ENCODE results near the gene GYS2. TPM values are rescaled to one million over a fixed set of nuclear protein-coding genes. Genes with fewer than 3 reads are reported as not detected.

GYS2 gene
- total and polyA plus RNA-seq, 2 donors from 2014 or later, result not detected

DNA sequence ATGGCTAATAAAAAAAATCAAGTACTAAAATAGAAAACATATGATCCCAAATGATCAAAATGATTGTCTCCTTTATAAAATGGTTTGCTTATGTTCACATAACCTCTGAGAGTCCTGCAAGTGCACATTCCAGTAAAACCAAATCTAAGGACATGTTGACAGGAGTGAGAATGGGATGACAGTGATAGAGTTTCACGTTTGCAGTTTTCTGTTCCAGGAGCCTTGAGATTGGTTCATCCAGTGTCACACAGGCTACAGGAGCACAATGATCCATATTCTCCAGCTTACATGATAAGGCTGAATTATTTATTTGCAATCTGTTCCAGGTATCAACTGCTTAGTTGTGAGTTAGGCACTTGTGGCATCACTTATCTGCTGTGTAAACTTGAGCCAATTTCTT, 1.5 kb upstream of the GYS2 start:
- TF ChIP-seq, protein P1, sequence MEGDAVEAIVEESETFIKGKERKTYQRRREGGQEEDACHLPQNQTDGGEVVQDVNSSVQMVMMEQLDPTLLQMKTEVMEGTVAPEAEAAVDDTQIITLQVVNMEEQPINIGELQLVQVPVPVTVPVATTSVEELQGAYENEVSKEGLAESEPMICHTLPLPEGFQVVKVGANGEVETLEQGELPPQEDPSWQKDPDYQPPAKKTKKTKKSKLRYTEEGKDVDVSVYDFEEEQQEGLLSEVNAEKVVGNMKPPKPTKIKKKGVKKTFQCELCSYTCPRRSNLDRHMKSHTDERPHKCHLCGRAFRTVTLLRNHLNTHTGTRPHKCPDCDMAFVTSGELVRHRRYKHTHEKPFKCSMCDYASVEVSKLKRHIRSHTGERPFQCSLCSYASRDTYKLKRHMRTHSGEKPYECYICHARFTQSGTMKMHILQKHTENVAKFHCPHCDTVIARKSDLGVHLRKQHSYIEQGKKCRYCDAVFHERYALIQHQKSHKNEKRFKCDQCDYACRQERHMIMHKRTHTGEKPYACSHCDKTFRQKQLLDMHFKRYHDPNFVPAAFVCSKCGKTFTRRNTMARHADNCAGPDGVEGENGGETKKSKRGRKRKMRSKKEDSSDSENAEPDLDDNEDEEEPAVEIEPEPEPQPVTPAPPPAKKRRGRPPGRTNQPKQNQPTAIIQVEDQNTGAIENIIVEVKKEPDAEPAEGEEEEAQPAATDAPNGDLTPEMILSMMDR (IDR thresholded peaks at IDR 0.05; ENCODE audit: borderline replicate concordance, extremely low read depth, insufficient read depth), result no peak
- Histone ChIP-seq H3K4me3 (ENCODE audit: low read length in 3 of 3) (no peak overlapping the region), H3K9ac (ENCODE audit: low read length in 3 of 3) (no peak overlapping the region), H3K27me3 (ENCODE audit: control insufficient read depth, insufficient read depth, low read length) (no peaks in the 10 kb centered on the region), H3K27ac (ENCODE audit: low read depth in 2 of 2, low read length in 2 of 2) (no peak overlapping the region), H3K9me3 (ENCODE audit: control insufficient read depth in 2 of 3, insufficient read depth in 1 of 3, low read length in 3 of 3) (no peaks in the 10 kb centered on the region), H3K36me3 (ENCODE audit: control insufficient read depth in 2 of 3, insufficient read depth in 3 of 3, low read length in 3 of 3) (no peaks in the 10 kb centered on the region), H3K4me1 (ENCODE audit: control insufficient read depth in 2 of 3, insufficient read depth in 2 of 3, low read depth in 1 of 3, low read length in 3 of 3) (no peaks in the 10 kb centered on the region)
- intact Hi-C loops (cut with DNase I), result no loop called here
- DNase-seq (no peak), FAIRE-seq (no peak)

GRCh38 chr12:21602774-21603173, 1.9 kb downstream of the GYS2 start:
- Histone ChIP-seq H3K4me1 (ENCODE audit: control insufficient read depth in 2 of 3, insufficient read depth in 2 of 3, low read depth in 1 of 3, low read length in 3 of 3) (no peaks in the 10 kb centered on the region), H3K9ac (ENCODE audit: low read length in 3 of 3) (no peak overlapping the region), H3K27me3 (ENCODE audit: control insufficient read depth, insufficient read depth, low read length) (no peaks in the 10 kb centered on the region), H3K9me3 (ENCODE audit: control insufficient read depth in 2 of 3, insufficient read depth in 1 of 3, low read length in 3 of 3) (no peaks in the 10 kb centered on the region), H3K4me3 (ENCODE audit: low read length in 3 of 3) (no peak overlapping the region), H3K36me3 (ENCODE audit: control insufficient read depth in 2 of 3, insufficient read depth in 3 of 3, low read length in 3 of 3) (no peaks in the 10 kb centered on the region), H3K27ac (ENCODE audit: low read depth in 2 of 2, low read length in 2 of 2) (no peak overlapping the region)
- DNase-seq (no peak), FAIRE-seq (no peak)
- TF ChIP-seq, protein P1 (IDR thresholded peaks at IDR 0.05; ENCODE audit: borderline replicate concordance, extremely low read depth, insufficient read depth), result no peak
- intact Hi-C loops (cut with DNase I), result no loop called here

GRCh38 chr12:21600196-21600595, 4.5 kb downstream of the GYS2 start:
- Histone ChIP-seq H3K9me3 (ENCODE audit: control insufficient read depth in 2 of 3, insufficient read depth in 1 of 3, low read length in 3 of 3) (no peaks in the 10 kb centered on the region), H3K4me1 (ENCODE audit: control insufficient read depth in 2 of 3, insufficient read depth in 2 of 3, low read depth in 1 of 3, low read length in 3 of 3) (no peaks in the 10 kb centered on the region), H3K27me3 (ENCODE audit: control insufficient read depth, insufficient read depth, low read length) (no peaks in the 10 kb centered on the region), H3K36me3 (ENCODE audit: control insufficient read depth in 2 of 3, insufficient read depth in 3 of 3, low read length in 3 of 3) (no peaks in the 10 kb centered on the region), H3K9ac (ENCODE audit: low read length in 3 of 3) (no peak overlapping the region), H3K27ac (ENCODE audit: low read depth in 2 of 2, low read length in 2 of 2) (no peak overlapping the region), H3K4me3 (ENCODE audit: low read length in 3 of 3) (no peak overlapping the region)
- TF ChIP-seq, protein P1 (IDR thresholded peaks at IDR 0.05; ENCODE audit: borderline replicate concordance, extremely low read depth, insufficient read depth), result no peak
- no peak for FAIRE-seq
- intact Hi-C loops (cut with DNase I), result no loop called here
- DNase-seq, result no peak
